Chondrocyte (in vitro differentiated cells): ENCODE results near the gene NOX3. TPM values are rescaled to one million over a fixed set of nuclear protein-coding genes. Genes with fewer than 3 reads are reported as not detected.
"Not testable (repeated sequence)": the region's sequence is repeated elsewhere in the genome, so short reads cannot be mapped to it uniquely, and the experiment has no call there.

Experiments used
- DNase-seq: peaks from one replicate; pipeline ENCODE4 v3.0.0; 2021; ENCODE audit warnings: mixed read lengths, low spot score
- H3K27ac Mint-ChIP-seq: one replicate; pipeline ENCODE4 v1.8.0; 2021; ENCODE audit warnings: mild to moderate bottlenecking, moderate library complexity, mixed read lengths; ENCODE audit not compliant: unreplicated experiment
- H3K27me3 Mint-ChIP-seq: 2 replicates; pipeline ENCODE4 v1.8.0; 2021; ENCODE audit warnings: low read depth, mixed read lengths
- H3K36me3 Mint-ChIP-seq: 2 replicates; pipeline ENCODE4 v1.8.0; 2021; ENCODE audit warnings: low read depth, mixed read lengths
- H3K4me1 Mint-ChIP-seq: 2 replicates; pipeline ENCODE4 v1.8.0; 2021; ENCODE audit warnings: low read depth, mild to moderate bottlenecking, mixed read lengths
- H3K4me3 Mint-ChIP-seq: one replicate; pipeline ENCODE4 v1.8.0; 2021; ENCODE audit warnings: mild to moderate bottlenecking, moderate library complexity, mixed read lengths; ENCODE audit not compliant: unreplicated experiment
- H3K9me3 Mint-ChIP-seq: 2 replicates; pipeline ENCODE4 v1.8.0; 2021; ENCODE audit warnings: low read depth, mixed read lengths
- CTCF ChIP-seq: fragments of 200-600 bp; sonication (generic); IDR thresholded peaks from 2 replicates; pipeline ENCODE4 v1.5.0; 2021; ENCODE audit warnings: antibody characterized with exemption, mild to moderate bottlenecking, moderate library complexity
- total RNA-seq: library from RNA; stranded (reverse); gene quantifications from 3 replicates; pipeline ENCODE4 v1.2.1, GENCODE V29; 2021

Gene NOX3
- total RNA-seq, 1 donor from 2014 or later = not detected

- H3K27ac Mint-ChIP-seq = no peak overlapping the region
- no peaks in the 10 kb centered on the region for H3K36me3 Mint-ChIP-seq
- H3K4me1 Mint-ChIP-seq = peaks cover 11% of the 10 kb centered on the region
- H3K4me3 Mint-ChIP-seq = no peak overlapping the region
- no peak for DNase-seq
- TF ChIP-seq CTCF = no peak
- no peaks in the 10 kb centered on the region for H3K27me3 Mint-ChIP-seq
- H3K9me3 Mint-ChIP-seq = peaks cover 3% of the 10 kb centered on the region
Observed at GRCh38 chr6:155481215-155481614, 25.6 kb upstream of the NOX3 start.

- no peak for DNase-seq
- no peak overlapping the region for H3K4me3 Mint-ChIP-seq
- TF ChIP-seq CTCF = no peak
- peaks cover 3% of the 10 kb centered on the region for H3K4me1 Mint-ChIP-seq
- H3K36me3 Mint-ChIP-seq = peaks cover 5% of the 10 kb centered on the region
- H3K27me3 Mint-ChIP-seq = no peaks in the 10 kb centered on the region
- peaks cover 12% of the 10 kb centered on the region for H3K9me3 Mint-ChIP-seq
- no peak overlapping the region for H3K27ac Mint-ChIP-seq
Observed at GRCh38 chr6:155473741-155474140, 18.1 kb upstream of the NOX3 start.

- TF ChIP-seq CTCF = no peak
- Mint-ChIP-seq H3K27me3 (no peaks in the 10 kb centered on the region), H3K36me3 (peaks cover 6% of the 10 kb centered on the region), H3K9me3 (peaks cover 15% of the 10 kb centered on the region), H3K4me1 (peaks cover 3% of the 10 kb centered on the region), H3K4me3 (no peak overlapping the region), H3K27ac (no peak overlapping the region)
- DNase-seq = no peak
Observed at GRCh38 chr6:155472886-155473285, 17.2 kb upstream of the NOX3 start.

GRCh38 chr6:155470979-155471616 lies 15.5 kb upstream of the NOX3 start:
- H3K27ac Mint-ChIP-seq = not testable (repeated sequence)
- peaks cover 20% of the 10 kb centered on the region for H3K9me3 Mint-ChIP-seq

GRCh38 chr6:155468543-155468942 lies 12.9 kb upstream of the NOX3 start:
- peaks cover 28% of the 10 kb centered on the region for H3K9me3 Mint-ChIP-seq
- H3K4me3 Mint-ChIP-seq, H3K4me1 Mint-ChIP-seq, H3K36me3 Mint-ChIP-seq, H3K27me3 Mint-ChIP-seq, H3K27ac Mint-ChIP-seq, DNase-seq: not testable (repeated sequence)

More at GRCh38 chr6:155470979-155471616, 15.5 kb upstream of the NOX3 start:
- H3K4me3 Mint-ChIP-seq, DNase-seq, H3K36me3 Mint-ChIP-seq, H3K4me1 Mint-ChIP-seq, H3K27me3 Mint-ChIP-seq: not testable (repeated sequence)

- H3K36me3 Mint-ChIP-seq = peaks cover 8% of the 10 kb centered on the region
- DNase-seq = no peak
- peaks cover 8% of the 10 kb centered on the region for H3K4me1 Mint-ChIP-seq
- no peak overlapping the region for H3K27ac Mint-ChIP-seq
- H3K9me3 Mint-ChIP-seq = peaks cover 28% of the 10 kb centered on the region
- no peak for TF ChIP-seq CTCF
- H3K27me3 Mint-ChIP-seq = no peaks in the 10 kb centered on the region
- H3K4me3 Mint-ChIP-seq = no peak overlapping the region
Observed at GRCh38 chr6:155466539-155466938, 10.9 kb upstream of the NOX3 start.
